Uterus (tissue), 2 donors: Measurements from ENCODE around the gene ARHGEF7.

Experiments used
- CTCF ChIP-seq, 4 experiments: fragments of 200-600 bp in 2 of 4; fragments of 450-650 bp in 2 of 4; sonication (generic) in 2 of 4; IDR thresholded peaks; one replicate each; pipeline ENCODE4 v1.5.1; 2016 to 2019; ENCODE audit warnings: antibody characterized with exemption in 4 of 4, mild to moderate bottlenecking in 2 of 4, moderate library complexity in 1 of 4
- POLR2A ChIP-seq, 2 donors: fragments of 450-650 bp; IDR thresholded peaks; one replicate each; pipeline ENCODE4 v1.6.1; 2016; ENCODE audit warnings: antibody characterized with exemption in 2 of 2, mild to moderate bottlenecking in 1 of 2, moderate library complexity in 1 of 2

GRCh38 chr13:111165241-111166010 is 50.3 kb downstream of the ARHGEF7 start:
- TF ChIP-seq CTCF (IDR thresholded peaks at IDR 0.05) (no peak), POLR2A (IDR thresholded peaks at IDR 0.05) (no peak)
